CD8-positive, alpha-beta memory T cell (primary cell): Measurements from ENCODE around the gene OAS1. TPM values are rescaled to one million over a fixed set of nuclear protein-coding genes. Genes with fewer than 3 reads are reported as not detected.
A peak's percentile ranks its signal among the peaks of the same experiment; 100 is the strongest.

Source experiments
- CTCF ChIA-PET: fragments of 350-600 bp; sonication (Branson Sonifier 250); formaldehyde crosslinking; loops from one replicate; lab custom pipeline; 2021; ENCODE audit warnings: antibody characterized with exemption; lab: Charles Lee
- POLR2A ChIA-PET: fragments of 350-600 bp; sonication (Branson Sonifier 250); formaldehyde crosslinking; loops from one replicate; lab custom pipeline; 2021; ENCODE audit warnings: antibody characterized with exemption; lab: Charles Lee
- DNase-seq, 5 donors: peaks; one replicate each; pipeline versions ENCODE4 v3.0.0 to v3.0.0-alpha.2; 2020 to 2022; ENCODE audit warnings: mixed read lengths in 1 of 5
- H3K27ac ChIP-seq: one replicate; pipeline ENCODE4 v1.7.0; 2013; ENCODE audit warnings: low read depth, mild to moderate bottlenecking, low read length, moderate library complexity
- H3K27me3 ChIP-seq: 2 replicates; pipeline ENCODE4 v1.7.0; 2013; ENCODE audit warnings: low read length, mild to moderate bottlenecking; ENCODE audit not compliant: insufficient read depth, poor library complexity, severe bottlenecking
- H3K36me3 ChIP-seq: 2 replicates; pipeline ENCODE4 v1.7.0; 2013; ENCODE audit warnings: mild to moderate bottlenecking, low read length, moderate library complexity; ENCODE audit not compliant: insufficient read depth
- H3K4me1 ChIP-seq: 2 replicates; pipeline ENCODE4 v1.7.0; 2013; ENCODE audit warnings: mild to moderate bottlenecking, low read length, moderate library complexity; ENCODE audit not compliant: insufficient read depth
- H3K4me3 ChIP-seq: 2 replicates; pipeline ENCODE4 v1.7.0; 2013; ENCODE audit warnings: mild to moderate bottlenecking, low read length
- H3K9me3 ChIP-seq: 2 replicates; pipeline ENCODE4 v1.7.0; 2013; ENCODE audit warnings: mild to moderate bottlenecking, low read length
- H3K27ac Mint-ChIP-seq, 8 donors: one replicate each; pipeline ENCODE4 v1.8.0; 2020 to 2021; ENCODE audit warnings: mixed read lengths in 8 of 8, mild to moderate bottlenecking in 6 of 8, inconsistent platforms in 3 of 8, moderate library complexity in 3 of 8
- H3K27me3 Mint-ChIP-seq, 2 donors: one replicate each; pipeline ENCODE4 v1.8.0; 2020 to 2021; ENCODE audit warnings: mixed read lengths in 2 of 2, mild to moderate bottlenecking in 1 of 2, moderate library complexity in 1 of 2
- H3K36me3 Mint-ChIP-seq, 3 donors: one replicate each; pipeline ENCODE4 v1.8.0; 2020 to 2021; ENCODE audit warnings: mixed read lengths in 3 of 3, inconsistent platforms in 1 of 3, mild to moderate bottlenecking in 1 of 3
- H3K4me1 Mint-ChIP-seq, 3 donors: one replicate each; pipeline ENCODE4 v1.8.0; 2020 to 2021; ENCODE audit warnings: mixed read lengths in 3 of 3, inconsistent platforms in 1 of 3, mild to moderate bottlenecking in 1 of 3
- H3K4me3 Mint-ChIP-seq, 7 donors: one replicate each; pipeline ENCODE4 v1.8.0; 2020 to 2021; ENCODE audit warnings: mixed read lengths in 7 of 7, mild to moderate bottlenecking in 6 of 7, moderate library complexity in 4 of 7, inconsistent platforms in 2 of 7
- H3K9me3 Mint-ChIP-seq, 5 donors: one replicate each; pipeline ENCODE4 v1.8.0; 2020 to 2022; ENCODE audit warnings: mixed read lengths in 5 of 5, mild to moderate bottlenecking in 3 of 5, moderate library complexity in 2 of 5, inconsistent platforms in 1 of 5
- polyA plus RNA-seq: library from polyadenylated mRNA; unstranded; fragments of 300-500 nt; fragmentation: Illumina TruSeq; gene quantifications from one replicate; pipeline ENCODE4 v1.2.3, GENCODE V29; 2021
- total RNA-seq, 2 experiments: library from RNA; stranded (reverse); gene quantifications; one replicate each; pipeline ENCODE4 v1.2.3, GENCODE V29; 2021

The OAS1 gene
- total and polyA plus RNA-seq, 3 experiments from 2014 or later = 4.5 to 38.5 (median 5.5) TPM

GRCh38 chr12:112869778-112870177 lies 37.0 kb upstream of the OAS1 start:
- no peak overlapping the region for H3K27ac ChIP-seq
- H3K9me3 ChIP-seq = no peaks in the 10 kb centered on the region
- peaks cover 25 to 67% of the 10 kb centered on the region in 2 donors for H3K27me3 Mint-ChIP-seq
- H3K9me3 Mint-ChIP-seq = peaks cover 0 to 2% (median 0%) of the 10 kb centered on the region in 5 donors
- H3K27me3 ChIP-seq = no peaks in the 10 kb centered on the region
- H3K4me1 Mint-ChIP-seq = no peaks in the 10 kb centered on the region
- H3K36me3 ChIP-seq = no peaks in the 10 kb centered on the region
- H3K4me1 ChIP-seq = no peaks in the 10 kb centered on the region
- ChIA-PET POLR2A (no interaction called here), CTCF (no interaction called here)
- H3K4me3 Mint-ChIP-seq = no peak overlapping the region
- DNase-seq = no peak
- H3K4me3 ChIP-seq = no peak overlapping the region
- H3K27ac Mint-ChIP-seq = no peak overlapping the region
- H3K36me3 Mint-ChIP-seq = peaks cover 0 to 4% (median 0%) of the 10 kb centered on the region in 3 donors

DNA sequence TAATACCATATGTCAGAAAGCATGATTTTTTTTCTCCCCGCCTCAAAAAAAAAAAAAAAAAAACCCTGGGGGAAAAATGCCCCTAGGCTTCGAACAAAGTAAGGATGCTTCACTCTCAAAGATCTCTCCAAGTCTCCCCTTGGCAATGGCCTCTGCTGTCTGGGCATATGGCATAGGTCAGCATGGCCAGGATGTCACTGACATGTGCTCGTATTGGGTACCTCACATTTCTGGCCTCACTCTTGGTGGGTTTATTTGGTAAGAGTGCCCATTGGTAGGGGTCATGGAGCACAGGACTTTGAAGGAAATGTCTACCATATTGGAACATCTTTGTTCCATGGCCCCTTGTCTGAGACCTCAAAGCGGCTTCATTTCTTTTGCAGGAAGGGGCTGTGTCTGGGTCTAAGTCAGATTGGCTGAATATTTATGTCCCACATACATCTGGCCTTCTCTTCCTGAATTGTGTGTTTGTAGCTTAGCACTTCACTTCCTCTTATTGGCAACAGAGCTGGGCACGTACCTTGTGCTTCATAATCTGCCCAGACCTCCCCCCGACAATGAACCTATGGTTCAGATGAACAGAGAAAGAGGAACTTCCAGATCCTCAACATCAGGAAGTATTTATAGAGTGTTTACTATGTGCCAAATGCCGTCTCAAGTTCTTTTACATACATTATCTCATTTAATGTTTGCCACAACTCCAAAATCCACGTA lies 36.3 kb upstream of the OAS1 start:
- H3K27me3 Mint-ChIP-seq = peaks cover 24 to 67% of the 10 kb centered on the region in 2 donors
- CTCF ChIA-PET = no interaction called here

GRCh38 chr12:112875608-112876007 lies 31.2 kb upstream of the OAS1 start:
- peaks cover 0 to 2% (median 0%) of the 10 kb centered on the region in 5 donors for H3K9me3 Mint-ChIP-seq
- H3K36me3 ChIP-seq = no peaks in the 10 kb centered on the region
- no peak overlapping the region for H3K27ac ChIP-seq
- peaks cover 9% of the 10 kb centered on the region for H3K27me3 ChIP-seq
- ChIA-PET CTCF (interaction anchor here (1.6 kb wide), 1 partner anchor 25 kb away, joined by 5 read pairs; no protein-coding TSS in a partner anchor), POLR2A (no interaction called here)
- H3K4me3 Mint-ChIP-seq = no peak overlapping the region
- no peaks in the 10 kb centered on the region for H3K9me3 ChIP-seq
- H3K4me1 Mint-ChIP-seq = no peaks in the 10 kb centered on the region
- no peaks in the 10 kb centered on the region for H3K36me3 Mint-ChIP-seq
- peaks cover 15 to 80% of the 10 kb centered on the region in 2 donors for H3K27me3 Mint-ChIP-seq
- H3K4me3 ChIP-seq = no peak overlapping the region
- no peak for DNase-seq
- H3K4me1 ChIP-seq = no peaks in the 10 kb centered on the region
- no peak overlapping the region for H3K27ac Mint-ChIP-seq

More for the DNA sequence above, 36.3 kb upstream of the OAS1 start:
- POLR2A ChIA-PET = no interaction called here
- Histone ChIP-seq H3K36me3 (no peaks in the 10 kb centered on the region), H3K4me3 (no peak overlapping the region), H3K4me1 (no peaks in the 10 kb centered on the region), H3K9me3 (no peaks in the 10 kb centered on the region), H3K27me3 (no peaks in the 10 kb centered on the region), H3K27ac (no peak overlapping the region)
- Mint-ChIP-seq H3K4me1 (no peaks in the 10 kb centered on the region), H3K27ac (no peak overlapping the region), H3K36me3 (peaks cover 0 to 4% (median 0%) of the 10 kb centered on the region in 3 donors), H3K9me3 (peaks cover 0 to 2% (median 0%) of the 10 kb centered on the region in 5 donors), H3K4me3 (no peak overlapping the region)
- DNase-seq = no peak

GRCh38 chr12:112876506-112876905 lies 30.3 kb upstream of the OAS1 start:
- CTCF ChIA-PET = interaction anchor here (0.9 kb wide), 1 partner anchor 23 kb away, joined by 3 read pairs; no protein-coding TSS in a partner anchor
- Histone ChIP-seq H3K4me1 (no peaks in the 10 kb centered on the region), H3K36me3 (no peaks in the 10 kb centered on the region), H3K27ac (no peak overlapping the region), H3K4me3 (no peak overlapping the region), H3K9me3 (no peaks in the 10 kb centered on the region), H3K27me3 (peaks cover 9% of the 10 kb centered on the region)
- H3K4me1 Mint-ChIP-seq = no peaks in the 10 kb centered on the region
- H3K27me3 Mint-ChIP-seq = peaks cover 15 to 81% of the 10 kb centered on the region in 2 donors
- POLR2A ChIA-PET = no interaction called here
- H3K9me3 Mint-ChIP-seq = peaks cover 0 to 2% (median 0%) of the 10 kb centered on the region in 5 donors
- H3K4me3 Mint-ChIP-seq = no peak overlapping the region
- DNase-seq = no peak
- no peak overlapping the region for H3K27ac Mint-ChIP-seq
- H3K36me3 Mint-ChIP-seq = no peaks in the 10 kb centered on the region

GRCh38 chr12:112877006-112877405 lies 29.8 kb upstream of the OAS1 start:
- H3K4me1 Mint-ChIP-seq = no peaks in the 10 kb centered on the region
- Histone ChIP-seq H3K27ac (no peak overlapping the region), H3K4me1 (no peaks in the 10 kb centered on the region), H3K9me3 (no peaks in the 10 kb centered on the region), H3K27me3 (peaks cover 9% of the 10 kb centered on the region), H3K4me3 (no peak overlapping the region), H3K36me3 (no peaks in the 10 kb centered on the region)
- CTCF ChIA-PET = interaction anchor here (0.9 kb wide), 1 partner anchor 23 kb away, joined by 3 read pairs; no protein-coding TSS in a partner anchor
- POLR2A ChIA-PET = no interaction called here
- peaks cover 0 to 2% (median 0%) of the 10 kb centered on the region in 5 donors for H3K9me3 Mint-ChIP-seq
- no peaks in the 10 kb centered on the region for H3K36me3 Mint-ChIP-seq
- peaks cover 15 to 78% of the 10 kb centered on the region in 2 donors for H3K27me3 Mint-ChIP-seq
- DNase-seq = no peak
- no peak overlapping the region for H3K4me3 Mint-ChIP-seq
- H3K27ac Mint-ChIP-seq = no peak overlapping the region

DNA sequence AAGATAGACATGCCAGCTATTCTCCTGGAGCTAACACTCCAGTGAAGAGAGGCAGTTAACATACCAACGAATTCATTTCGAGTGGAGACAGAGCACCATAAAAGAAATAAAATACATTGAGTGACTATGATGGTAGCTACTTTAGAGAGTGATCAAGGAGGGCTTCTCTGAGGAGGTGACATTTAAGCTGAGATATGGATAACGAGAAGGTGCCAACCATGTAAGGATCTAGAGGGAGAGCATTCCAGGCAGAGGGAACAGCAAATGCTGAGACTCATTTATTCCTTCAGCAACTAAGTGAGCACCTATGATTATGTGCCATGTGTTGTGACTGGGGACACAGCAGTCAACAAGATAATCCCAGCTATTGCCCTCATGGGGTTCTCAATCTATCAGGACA lies 28.3 kb upstream of the OAS1 start:
- ChIA-PET CTCF (no interaction called here), POLR2A (no interaction called here)
- H3K36me3 Mint-ChIP-seq = no peaks in the 10 kb centered on the region

GRCh38 chr12:112879191-112879705 lies 27.5 kb upstream of the OAS1 start:
- no peaks in the 10 kb centered on the region for H3K4me1 ChIP-seq
- CTCF ChIA-PET = no interaction called here
- H3K4me3 ChIP-seq = no peak overlapping the region
- Mint-ChIP-seq H3K27me3 (peaks cover 10 to 65% of the 10 kb centered on the region in 2 donors), H3K4me3 (no peak overlapping the region), H3K27ac (no peak overlapping the region), H3K9me3 (no peaks in the 10 kb centered on the region), H3K36me3 (no peaks in the 10 kb centered on the region), H3K4me1 (no peaks in the 10 kb centered on the region)
- POLR2A ChIA-PET = no interaction called here
- no peak overlapping the region for H3K27ac ChIP-seq
- no peaks in the 10 kb centered on the region for H3K36me3 ChIP-seq
- peaks cover 9% of the 10 kb centered on the region for H3K27me3 ChIP-seq
- no peak for DNase-seq
- H3K9me3 ChIP-seq = no peaks in the 10 kb centered on the region

More for the DNA sequence above, 28.3 kb upstream of the OAS1 start:
- H3K9me3 Mint-ChIP-seq = peaks cover 0 to 1% (median 0%) of the 10 kb centered on the region in 5 donors
- no peak overlapping the region for H3K4me3 Mint-ChIP-seq
- no peak for DNase-seq
- Histone ChIP-seq H3K27ac (no peak overlapping the region), H3K36me3 (no peaks in the 10 kb centered on the region), H3K4me3 (no peak overlapping the region), H3K9me3 (no peaks in the 10 kb centered on the region), H3K4me1 (no peaks in the 10 kb centered on the region), H3K27me3 (peaks cover 9% of the 10 kb centered on the region)
- peaks cover 17 to 69% of the 10 kb centered on the region in 2 donors for H3K27me3 Mint-ChIP-seq
- H3K4me1 Mint-ChIP-seq = no peaks in the 10 kb centered on the region
- H3K27ac Mint-ChIP-seq = no peak overlapping the region

- H3K27me3 ChIP-seq = peaks cover 3% of the 10 kb centered on the region
- H3K27me3 Mint-ChIP-seq = peaks cover 13 to 58% of the 10 kb centered on the region in 2 donors
- H3K4me1 Mint-ChIP-seq = no peaks in the 10 kb centered on the region
- ChIA-PET CTCF (no interaction called here), POLR2A (no interaction called here)
- H3K27ac ChIP-seq = no peak overlapping the region
- peaks cover 0 to 8% (median 5%) of the 10 kb centered on the region in 5 donors for H3K9me3 Mint-ChIP-seq
- H3K27ac Mint-ChIP-seq = peak overlapping the region in 2 of 8 donors; percentile 26 to 39
- H3K4me3 ChIP-seq = no peak overlapping the region
- H3K36me3 Mint-ChIP-seq = no peaks in the 10 kb centered on the region
- no peak overlapping the region for H3K4me3 Mint-ChIP-seq
- H3K9me3 ChIP-seq = no peaks in the 10 kb centered on the region
- H3K4me1 ChIP-seq = no peaks in the 10 kb centered on the region
- H3K36me3 ChIP-seq = no peaks in the 10 kb centered on the region
- no peak for DNase-seq
These were observed 25.2 kb upstream of the OAS1 start for GRCh38 chr12:112881602-112882001.
